ENCODE measurements around the gene CGA.

DNA sequence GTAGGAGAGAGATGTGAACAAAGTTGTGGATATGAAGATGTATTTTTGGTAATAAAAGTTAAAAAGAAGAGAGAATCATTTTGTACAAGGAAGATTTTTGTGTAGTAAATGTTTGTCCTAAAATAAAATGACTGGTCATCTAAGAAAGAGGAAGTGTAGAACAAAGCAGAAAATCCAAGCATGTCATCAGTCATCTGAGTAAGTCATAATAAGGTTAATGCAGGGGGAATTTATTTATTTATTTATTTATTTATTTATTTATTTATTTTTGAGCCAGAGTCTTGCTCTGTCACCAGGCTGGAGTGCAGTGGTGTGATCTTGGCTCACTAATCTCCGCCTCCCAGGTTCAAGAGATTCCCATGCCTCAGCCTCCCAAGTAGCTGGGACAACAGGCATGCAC, 15.7 kb upstream of the CGA start:
- TF ChIP-seq, protein P1, sequence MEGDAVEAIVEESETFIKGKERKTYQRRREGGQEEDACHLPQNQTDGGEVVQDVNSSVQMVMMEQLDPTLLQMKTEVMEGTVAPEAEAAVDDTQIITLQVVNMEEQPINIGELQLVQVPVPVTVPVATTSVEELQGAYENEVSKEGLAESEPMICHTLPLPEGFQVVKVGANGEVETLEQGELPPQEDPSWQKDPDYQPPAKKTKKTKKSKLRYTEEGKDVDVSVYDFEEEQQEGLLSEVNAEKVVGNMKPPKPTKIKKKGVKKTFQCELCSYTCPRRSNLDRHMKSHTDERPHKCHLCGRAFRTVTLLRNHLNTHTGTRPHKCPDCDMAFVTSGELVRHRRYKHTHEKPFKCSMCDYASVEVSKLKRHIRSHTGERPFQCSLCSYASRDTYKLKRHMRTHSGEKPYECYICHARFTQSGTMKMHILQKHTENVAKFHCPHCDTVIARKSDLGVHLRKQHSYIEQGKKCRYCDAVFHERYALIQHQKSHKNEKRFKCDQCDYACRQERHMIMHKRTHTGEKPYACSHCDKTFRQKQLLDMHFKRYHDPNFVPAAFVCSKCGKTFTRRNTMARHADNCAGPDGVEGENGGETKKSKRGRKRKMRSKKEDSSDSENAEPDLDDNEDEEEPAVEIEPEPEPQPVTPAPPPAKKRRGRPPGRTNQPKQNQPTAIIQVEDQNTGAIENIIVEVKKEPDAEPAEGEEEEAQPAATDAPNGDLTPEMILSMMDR (IDR thresholded peaks at IDR 0.05; ENCODE audit: poor library complexity, severe bottlenecking) = no peak
- TF ChIP-seq EZH2 (IDR thresholded peaks at IDR 0.05; ENCODE audit: borderline replicate concordance, insufficient read depth, low read length, poor library complexity, severe bottlenecking) (no peak), TAF1 (IDR thresholded peaks at IDR 0.05; ENCODE audit: low read depth) (no peak), POLR2AphosphoS5 (IDR thresholded peaks at IDR 0.05) (no peak)
- TF ChIP-seq, protein P2, sequence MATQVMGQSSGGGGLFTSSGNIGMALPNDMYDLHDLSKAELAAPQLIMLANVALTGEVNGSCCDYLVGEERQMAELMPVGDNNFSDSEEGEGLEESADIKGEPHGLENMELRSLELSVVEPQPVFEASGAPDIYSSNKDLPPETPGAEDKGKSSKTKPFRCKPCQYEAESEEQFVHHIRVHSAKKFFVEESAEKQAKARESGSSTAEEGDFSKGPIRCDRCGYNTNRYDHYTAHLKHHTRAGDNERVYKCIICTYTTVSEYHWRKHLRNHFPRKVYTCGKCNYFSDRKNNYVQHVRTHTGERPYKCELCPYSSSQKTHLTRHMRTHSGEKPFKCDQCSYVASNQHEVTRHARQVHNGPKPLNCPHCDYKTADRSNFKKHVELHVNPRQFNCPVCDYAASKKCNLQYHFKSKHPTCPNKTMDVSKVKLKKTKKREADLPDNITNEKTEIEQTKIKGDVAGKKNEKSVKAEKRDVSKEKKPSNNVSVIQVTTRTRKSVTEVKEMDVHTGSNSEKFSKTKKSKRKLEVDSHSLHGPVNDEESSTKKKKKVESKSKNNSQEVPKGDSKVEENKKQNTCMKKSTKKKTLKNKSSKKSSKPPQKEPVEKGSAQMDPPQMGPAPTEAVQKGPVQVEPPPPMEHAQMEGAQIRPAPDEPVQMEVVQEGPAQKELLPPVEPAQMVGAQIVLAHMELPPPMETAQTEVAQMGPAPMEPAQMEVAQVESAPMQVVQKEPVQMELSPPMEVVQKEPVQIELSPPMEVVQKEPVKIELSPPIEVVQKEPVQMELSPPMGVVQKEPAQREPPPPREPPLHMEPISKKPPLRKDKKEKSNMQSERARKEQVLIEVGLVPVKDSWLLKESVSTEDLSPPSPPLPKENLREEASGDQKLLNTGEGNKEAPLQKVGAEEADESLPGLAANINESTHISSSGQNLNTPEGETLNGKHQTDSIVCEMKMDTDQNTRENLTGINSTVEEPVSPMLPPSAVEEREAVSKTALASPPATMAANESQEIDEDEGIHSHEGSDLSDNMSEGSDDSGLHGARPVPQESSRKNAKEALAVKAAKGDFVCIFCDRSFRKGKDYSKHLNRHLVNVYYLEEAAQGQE (IDR thresholded peaks at IDR 0.05; ENCODE audit: borderline replicate concordance) = no peak
